Adrenal gland (tissue), 12 donors: Measurements from ENCODE around the gene CLCNKB. TPM values are rescaled to one million over a fixed set of nuclear protein-coding genes. Genes with fewer than 3 reads are reported as not detected.
A peak's percentile ranks its signal among the peaks of the same experiment; 100 is the strongest.
"Not testable (repeated sequence)": the region's sequence is repeated elsewhere in the genome, so short reads cannot be mapped to it uniquely, and the experiment has no call there.

Experiments used
- DNase-seq, 7 donors: peaks; one replicate each; pipeline ENCODE4 v3.0.0-alpha.2; 2019 to 2020
- H3K27ac ChIP-seq, 5 donors: fragments of 200-600 bp; sonication (generic) in 4 of 5; 1 replicate in 3 of 5; 2 replicates in 2 of 5; pipeline versions ENCODE4 v1.5.1 to v1.8.0; 2016 to 2020; ENCODE audit warnings: mild to moderate bottlenecking in 1 of 5
- H3K27me3 ChIP-seq: fragments of 200-600 bp; 2 replicates; pipeline ENCODE4 v1.8.0; 2021
- H3K36me3 ChIP-seq, 2 donors: fragments of 200-600 bp; replicated peaks in 1 of 2; 1 replicate in 1 of 2; 2 replicates in 1 of 2; pipeline versions ENCODE4 v1.5.1 to v1.8.0; 2018 to 2022
- H3K4me1 ChIP-seq, 2 donors: fragments of 200-600 bp; replicated peaks in 1 of 2; 1 replicate in 1 of 2; 2 replicates in 1 of 2; pipeline versions ENCODE4 v1.5.1 to v1.8.0; 2018 to 2021
- H3K4me3 ChIP-seq, 4 donors: fragments of 200-600 bp; sonication (generic) in 3 of 4; one replicate each; pipeline ENCODE4 v1.5.1; 2016 to 2018
- H3K9me3 ChIP-seq, 3 donors: fragments of 200-600 bp; sonication (generic) in 1 of 3; replicated peaks in 1 of 3; 1 replicate in 2 of 3; 2 replicates in 1 of 3; pipeline versions ENCODE4 v1.5.1 to v1.8.0; 2016 to 2021
- CTCF ChIP-seq, 6 experiments: fragments of 450-650 bp in 4 of 6; fragments of 200-600 bp in 2 of 6; sonication (generic) in 1 of 6; IDR thresholded peaks; 1 replicate in 5 of 6; 2 replicates in 1 of 6; pipeline versions ENCODE4 v1.5.1 to v1.8.0; 2016 to 2021; ENCODE audit warnings: antibody characterized with exemption in 6 of 6, mild to moderate bottlenecking in 2 of 6, moderate library complexity in 1 of 6
- POLR2A ChIP-seq, 2 donors: fragments of 450-650 bp; IDR thresholded peaks; one replicate each; pipeline ENCODE4 v1.6.1; 2017; ENCODE audit warnings: antibody characterized with exemption in 2 of 2, mild to moderate bottlenecking in 2 of 2, moderate library complexity in 1 of 2
- WGBS, 4 donors: extraction: QIAGEN DNeasy Blood & Tissue Kit in 2 of 4; methylation state at CpG; one replicate each; pipeline versions ENCODE4 v1.1.5 to v1.1.7; 2013 to 2017; 5-methylcytosine and 5-hydroxymethylcytosine counted together
- intact Hi-C, 2 donors: fragments of 100-400 bp; cut with DNase I; formaldehyde crosslinking; loops; one replicate each; pipeline versions ENCODE4 v1.14.1 to v1.15.0; 2022 to 2023
- polyA plus RNA-seq, 3 donors: library from polyadenylated mRNA; stranded (reverse); fragments of 200-250 nt in 2 of 3; fragments of 350-450 nt in 1 of 3; fragmentation: Illumina TruSeq in 1 of 3; extraction: RNeasy Lipid Tissue Mini Kit (QIAGEN cat#74804) in 1 of 3; gene quantifications; one replicate each; pipeline ENCODE4 v1.2.3, GENCODE V29; 2013 to 2014
- total RNA-seq, 9 donors: library from RNA; depleted of rRNA in 4 of 9; stranded (reverse); fragments of >200 nt in 4 of 9; fragments of 120-200 nt in 1 of 9; fragmentation: NEBNext Ultra II Directional in 1 of 9; extraction: Animal tissue kit (Norgen Biotek cat#: 25700) in 1 of 9; gene quantifications; one replicate each; pipeline versions ENCODE4 v1.1.0 to v1.2.4, GENCODE V29; 2013 to 2023
- donor health status: healthy with polysubstance abuse.
- donor health status: Bipolar disorder and iron deficiency.
- donor health status: DM: yes; HTN: yes; CAD: no.
- donor health status: DM: no; HTN: no; CAD: no.
- donor health status: DM: no; HTN: no; CAD: no.
- donor health status: DM: yes; HTN: yes; CAD: no.

Gene CLCNKB
- total and polyA plus RNA-seq, 12 donors, result 0.67 to 9.9 (median 2.6) TPM

GRCh38 chr1:15997637-15998280, 45.8 kb upstream of the CLCNKB start:
- Histone ChIP-seq H3K4me3 (no peak overlapping the region), H3K27ac (no peak overlapping the region), H3K9me3 (no peaks in the 10 kb centered on the region), H3K36me3 (no peaks in the 10 kb centered on the region), H3K4me1 (no peaks in the 10 kb centered on the region), H3K27me3 (no peaks in the 10 kb centered on the region)
- intact Hi-C loops, result no loop called here
- 86 to 90% (median 90%) methylated on average over 9 of the region's 9 CpGs for WGBS, 4 donors
- peak in 1 of 7 donors; percentile 10 for DNase-seq
- no peak for TF ChIP-seq CTCF (IDR thresholded peaks at IDR 0.05)
- TF ChIP-seq POLR2A (IDR thresholded peaks at IDR 0.05), result no peak

GRCh38 chr1:15998929-15999328, 44.7 kb upstream of the CLCNKB start:
- peak in 1 of 7 donors; percentile 13 for DNase-seq
- TF ChIP-seq POLR2A (IDR thresholded peaks at IDR 0.05) (no peak), CTCF (IDR thresholded peaks at IDR 0.05) (no peak)
- Histone ChIP-seq H3K4me3 (no peak overlapping the region), H3K27me3 (no peaks in the 10 kb centered on the region), H3K4me1 (no peaks in the 10 kb centered on the region), H3K36me3 (no peaks in the 10 kb centered on the region), H3K27ac (no peak overlapping the region), H3K9me3 (no peaks in the 10 kb centered on the region)
- 91 to 96% (median 93%) methylated on average over 10 to 11 of the region's 11 CpGs for WGBS, 4 donors
- intact Hi-C loops, result no loop called here

- H3K27me3 ChIP-seq, H3K4me1 ChIP-seq, H3K9me3 ChIP-seq, H3K27ac ChIP-seq, H3K4me3 ChIP-seq, H3K36me3 ChIP-seq: not testable (repeated sequence)
- intact Hi-C loops, result loop anchor here in 1 of 2 donors (10.0 kb wide), 1 partner anchor 54 kb away; no protein-coding TSS in a partner anchor
- peak in 1 of 7 donors; percentile 5 for DNase-seq
- 82 to 92% (median 88%) methylated on average over 10 of the region's 10 CpGs for WGBS, 4 donors
Measured at GRCh38 chr1:16001274-16001673, 42.3 kb upstream of the CLCNKB start.

GRCh38 chr1:16005597-16005996, 38.0 kb upstream of the CLCNKB start:
- Histone ChIP-seq H3K27me3 (no peaks in the 10 kb centered on the region), H3K36me3 (no peaks in the 10 kb centered on the region), H3K27ac (no peak overlapping the region), H3K4me1 (no peaks in the 10 kb centered on the region), H3K9me3 (no peaks in the 10 kb centered on the region), H3K4me3 (no peak overlapping the region)
- intact Hi-C loops, result loop anchor here (5.0 to 10.0 kb wide), 2 partner anchors 42 to 49 kb away; no protein-coding TSS in a partner anchor
- TF ChIP-seq POLR2A (IDR thresholded peaks at IDR 0.05), result no peak
- no peak for TF ChIP-seq CTCF (IDR thresholded peaks at IDR 0.05)
- DNase-seq, result peak in 1 of 7 donors; percentile 7
- 81 to 91% (median 85%) methylated on average over 5 of the region's 5 CpGs for WGBS, 4 donors

GRCh38 chr1:16006010-16006409, 37.6 kb upstream of the CLCNKB start:
- Histone ChIP-seq H3K27ac (no peak overlapping the region), H3K36me3 (no peaks in the 10 kb centered on the region), H3K9me3 (no peaks in the 10 kb centered on the region), H3K4me1 (no peaks in the 10 kb centered on the region), H3K4me3 (no peak overlapping the region), H3K27me3 (no peaks in the 10 kb centered on the region)
- TF ChIP-seq POLR2A (IDR thresholded peaks at IDR 0.05) (no peak), CTCF (IDR thresholded peaks at IDR 0.05) (no peak)
- 73 to 83% (median 78%) methylated on average over 2 to 11 of the region's 11 CpGs for WGBS, 4 donors
- DNase-seq, result peak in 1 of 7 donors; percentile 9
- intact Hi-C loops, result loop anchor here (5.0 to 10.0 kb wide), 2 partner anchors 41 to 49 kb away; no protein-coding TSS in a partner anchor
